Caco-2 (cell line): ENCODE results near the gene PRPSAP1. TPM values are rescaled to one million over a fixed set of nuclear protein-coding genes. Genes with fewer than 3 reads are reported as not detected.
"Not testable (repeated sequence)": the region's sequence is repeated elsewhere in the genome, so short reads cannot be mapped to it uniquely, and the experiment has no call there.

ENCODE experiments used
- BruUV-seq: library from RNA; stranded (reverse); fragments of 400-500 nt; replicated peaks from 2 replicates; lab custom pipeline; 2021; lab: Mats Ljungman, UMichigan
- CTCF ChIA-PET: fragments of 300-600 bp; sonication (Branson Sonifier 250); formaldehyde crosslinking; loops from one replicate; lab custom pipeline; 2022; ENCODE audit warnings: antibody characterized with exemption; lab: Charles Lee
- POLR2A ChIA-PET: fragments of 300-600 bp; sonication (Branson Sonifier 250); formaldehyde crosslinking; loops from one replicate; lab custom pipeline; 2022; ENCODE audit warnings: antibody characterized with exemption; lab: Charles Lee
- DNase-seq, 2 experiments: peaks; one replicate each; pipeline versions ENCODE4 v3.0.0 to v3.0.0-alpha.2; 2020 to 2022
- H3K27me3 ChIP-seq: replicated peaks from 2 replicates; pipeline ENCODE4 v1.6.0; 2011; ENCODE audit warnings: low read length; ENCODE audit not compliant: control insufficient read depth, insufficient read depth
- H3K36me3 ChIP-seq: 2 replicates; pipeline ENCODE4 v1.5.1; 2011; ENCODE audit warnings: low read length; ENCODE audit not compliant: control insufficient read depth, insufficient read depth
- H3K4me1 ChIP-seq: fragments of 250-450 bp; sonication (Bioruptor Pico); 2 replicates; pipeline ENCODE4 v1.5.1; 2020; ENCODE audit warnings: mild to moderate bottlenecking
- H3K4me3 ChIP-seq: 2 replicates; pipeline ENCODE4 v1.5.1; 2011; ENCODE audit warnings: low read depth, mild to moderate bottlenecking, control low read depth, low read length
- H3K9me3 ChIP-seq: fragments of 250-450 bp; sonication (Bioruptor Pico); 2 replicates; pipeline ENCODE4 v1.5.1; 2020; ENCODE audit warnings: mild to moderate bottlenecking, moderate library complexity
- H3K27ac Mint-ChIP-seq: one replicate; pipeline ENCODE4 v1.8.0; 2022; ENCODE audit warnings: mixed read lengths; ENCODE audit not compliant: unreplicated experiment
- H3K27me3 Mint-ChIP-seq: one replicate; pipeline ENCODE4 v1.8.0; 2022; ENCODE audit warnings: mixed read lengths; ENCODE audit not compliant: insufficient read depth, unreplicated experiment
- H3K36me3 Mint-ChIP-seq: one replicate; pipeline ENCODE4 v1.8.0; 2022; ENCODE audit warnings: mild to moderate bottlenecking, mixed read lengths; ENCODE audit not compliant: insufficient read depth, unreplicated experiment
- H3K4me1 Mint-ChIP-seq: one replicate; pipeline ENCODE4 v1.8.0; 2022; ENCODE audit warnings: low read depth, mixed read lengths; ENCODE audit not compliant: unreplicated experiment
- H3K4me3 Mint-ChIP-seq: one replicate; pipeline ENCODE4 v1.8.0; 2022; ENCODE audit warnings: mild to moderate bottlenecking, moderate library complexity, mixed read lengths; ENCODE audit not compliant: unreplicated experiment
- H3K9me3 Mint-ChIP-seq: one replicate; pipeline ENCODE4 v1.8.0; 2022; ENCODE audit warnings: mixed read lengths; ENCODE audit not compliant: unreplicated experiment
- CTCF ChIP-seq, 2 experiments: fragments of 200-600 bp in 1 of 2; IDR thresholded peaks; 1 replicate in 1 of 2; 2 replicates in 1 of 2; pipeline versions ENCODE4 v1.5.1 to v1.8.0; 2011 to 2022; ENCODE audit warnings: antibody characterized with exemption in 1 of 2, control low read depth in 1 of 2, inconsistent platforms in 1 of 2, low read depth in 1 of 2, low read length in 1 of 2, mild to moderate bottlenecking in 1 of 2, moderate library complexity in 1 of 2; ENCODE audit not compliant: insufficient read depth in 1 of 2, severe bottlenecking in 1 of 2, unreplicated experiment in 1 of 2
- intact Hi-C: fragments of 100-400 bp; cut with micrococcal nuclease; formaldehyde crosslinking; loops from one replicate; pipeline ENCODE4 v1.10.0; 2022; ENCODE audit not compliant: unreplicated experiment
- total RNA-seq: library from RNA; stranded (reverse); gene quantifications from 2 replicates; pipeline ENCODE4 v1.2.3, GENCODE V29; 2022

PRPSAP1 gene
- total RNA-seq, 1 experiment from 2014 or later, result 87.6 TPM

GRCh38 chr17:76360461-76360860, 6.7 kb upstream of the PRPSAP1 start:
- no peaks in the 10 kb centered on the region for H3K27me3 Mint-ChIP-seq
- TF ChIP-seq CTCF (IDR thresholded peaks at IDR 0.05; ENCODE audit: insufficient read depth in 1 of 2, low read depth in 1 of 2, low read length in 1 of 2, severe bottlenecking in 1 of 2, unreplicated experiment in 1 of 2), result no peak
- intact Hi-C loops, result no loop called here
- ChIA-PET CTCF (no interaction called here), POLR2A (no interaction called here)
- H3K4me3 Mint-ChIP-seq, result no peak overlapping the region
- Histone ChIP-seq H3K27me3 (no peaks in the 10 kb centered on the region), H3K4me1 (no peaks in the 10 kb centered on the region), H3K36me3 (no peaks in the 10 kb centered on the region), H3K4me3 (no peak overlapping the region), H3K9me3 (no peaks in the 10 kb centered on the region)
- H3K9me3 Mint-ChIP-seq, result no peaks in the 10 kb centered on the region
- H3K27ac Mint-ChIP-seq, result no peak overlapping the region
- BruUV-seq, result no TSS peak
- H3K4me1 Mint-ChIP-seq, result no peaks in the 10 kb centered on the region
- H3K36me3 Mint-ChIP-seq, result no peaks in the 10 kb centered on the region
- no peak for DNase-seq

- DNase-seq, CTCF ChIA-PET, POLR2A ChIA-PET, intact Hi-C loops, H3K9me3 Mint-ChIP-seq, H3K9me3 ChIP-seq, H3K4me1 Mint-ChIP-seq, H3K4me3 ChIP-seq, H3K27me3 Mint-ChIP-seq, BruUV-seq, H3K27me3 ChIP-seq, H3K27ac Mint-ChIP-seq, H3K36me3 Mint-ChIP-seq, H3K36me3 ChIP-seq, H3K4me3 Mint-ChIP-seq, H3K4me1 ChIP-seq: not testable (repeated sequence)
Measured at GRCh38 chr17:76359776-76360175, 6.1 kb upstream of the PRPSAP1 start.

- TF ChIP-seq CTCF (IDR thresholded peaks at IDR 0.05; ENCODE audit: insufficient read depth in 1 of 2, low read depth in 1 of 2, low read length in 1 of 2, severe bottlenecking in 1 of 2, unreplicated experiment in 1 of 2), result no peak
- ChIA-PET CTCF (no interaction called here), POLR2A (no interaction called here)
- no TSS peak for BruUV-seq
- Histone ChIP-seq H3K27me3 (no peaks in the 10 kb centered on the region), H3K4me3 (no peak overlapping the region), H3K9me3 (no peaks in the 10 kb centered on the region), H3K36me3 (no peaks in the 10 kb centered on the region), H3K4me1 (0 out of 2 replicates have a peak, but pooled peaks cover 4% of the 10 kb centered on the region)
- DNase-seq, result no peak
- Mint-ChIP-seq H3K4me1 (no peaks in the 10 kb centered on the region), H3K27ac (no peak overlapping the region), H3K27me3 (no peaks in the 10 kb centered on the region), H3K36me3 (no peaks in the 10 kb centered on the region), H3K9me3 (no peaks in the 10 kb centered on the region), H3K4me3 (no peak overlapping the region)
- intact Hi-C loops, result no loop called here
Measured at GRCh38 chr17:76359375-76359774, 5.7 kb upstream of the PRPSAP1 start.
